Natural killer cell treated with Interleukin-12 subunit alpha and Interleukin-12 subunit beta and Interleukin-15 and Interleukin-18, amount 100 ng/mL, for 72 hours (primary cell): ENCODE results near the gene NID1. TPM values are rescaled to one million over a fixed set of nuclear protein-coding genes. Genes with fewer than 3 reads are reported as not detected.

Experiments
- ATAC-seq, 2 donors: fragments of 150-1000 bp; cut with Tn5 transposase in 1 of 2; sonication (Bioruptor Pico), chemical (Tn5 transposase) in 1 of 2; 2 replicates each; pipeline ENCODE4 v1.10.0; 2021
- DNase-seq: peaks from one replicate; pipeline ENCODE4 v3.0.0; 2022; ENCODE audit warnings: low spot score
- H3K27ac Mint-ChIP-seq, 2 donors: 1 replicate in 1 of 2; 2 replicates in 1 of 2; pipeline ENCODE4 v1.8.0; 2022; ENCODE audit warnings: mixed read lengths in 2 of 2, mild to moderate bottlenecking in 1 of 2, moderate library complexity in 1 of 2
- H3K27me3 Mint-ChIP-seq, 2 donors: 1 replicate in 1 of 2; 2 replicates in 1 of 2; pipeline ENCODE4 v1.8.0; 2022; ENCODE audit warnings: mixed read lengths in 2 of 2
- H3K36me3 Mint-ChIP-seq: one replicate; pipeline ENCODE4 v1.8.0; 2022; ENCODE audit warnings: mixed read lengths
- H3K4me1 Mint-ChIP-seq, 2 donors: 1 replicate in 1 of 2; 2 replicates in 1 of 2; pipeline ENCODE4 v1.8.0; 2022; ENCODE audit warnings: low read depth in 2 of 2, mixed read lengths in 2 of 2, mild to moderate bottlenecking in 1 of 2
- H3K4me3 Mint-ChIP-seq: one replicate; pipeline ENCODE4 v1.8.0; 2022; ENCODE audit warnings: mixed read lengths
- H3K9me3 Mint-ChIP-seq: 2 replicates; pipeline ENCODE4 v1.8.0; 2022; ENCODE audit warnings: mixed read lengths
- total RNA-seq, 2 donors: library from RNA; stranded (reverse); gene quantifications; one replicate each; pipeline ENCODE4 v1.2.3, GENCODE V29; 2022

Gene NID1, protein sequence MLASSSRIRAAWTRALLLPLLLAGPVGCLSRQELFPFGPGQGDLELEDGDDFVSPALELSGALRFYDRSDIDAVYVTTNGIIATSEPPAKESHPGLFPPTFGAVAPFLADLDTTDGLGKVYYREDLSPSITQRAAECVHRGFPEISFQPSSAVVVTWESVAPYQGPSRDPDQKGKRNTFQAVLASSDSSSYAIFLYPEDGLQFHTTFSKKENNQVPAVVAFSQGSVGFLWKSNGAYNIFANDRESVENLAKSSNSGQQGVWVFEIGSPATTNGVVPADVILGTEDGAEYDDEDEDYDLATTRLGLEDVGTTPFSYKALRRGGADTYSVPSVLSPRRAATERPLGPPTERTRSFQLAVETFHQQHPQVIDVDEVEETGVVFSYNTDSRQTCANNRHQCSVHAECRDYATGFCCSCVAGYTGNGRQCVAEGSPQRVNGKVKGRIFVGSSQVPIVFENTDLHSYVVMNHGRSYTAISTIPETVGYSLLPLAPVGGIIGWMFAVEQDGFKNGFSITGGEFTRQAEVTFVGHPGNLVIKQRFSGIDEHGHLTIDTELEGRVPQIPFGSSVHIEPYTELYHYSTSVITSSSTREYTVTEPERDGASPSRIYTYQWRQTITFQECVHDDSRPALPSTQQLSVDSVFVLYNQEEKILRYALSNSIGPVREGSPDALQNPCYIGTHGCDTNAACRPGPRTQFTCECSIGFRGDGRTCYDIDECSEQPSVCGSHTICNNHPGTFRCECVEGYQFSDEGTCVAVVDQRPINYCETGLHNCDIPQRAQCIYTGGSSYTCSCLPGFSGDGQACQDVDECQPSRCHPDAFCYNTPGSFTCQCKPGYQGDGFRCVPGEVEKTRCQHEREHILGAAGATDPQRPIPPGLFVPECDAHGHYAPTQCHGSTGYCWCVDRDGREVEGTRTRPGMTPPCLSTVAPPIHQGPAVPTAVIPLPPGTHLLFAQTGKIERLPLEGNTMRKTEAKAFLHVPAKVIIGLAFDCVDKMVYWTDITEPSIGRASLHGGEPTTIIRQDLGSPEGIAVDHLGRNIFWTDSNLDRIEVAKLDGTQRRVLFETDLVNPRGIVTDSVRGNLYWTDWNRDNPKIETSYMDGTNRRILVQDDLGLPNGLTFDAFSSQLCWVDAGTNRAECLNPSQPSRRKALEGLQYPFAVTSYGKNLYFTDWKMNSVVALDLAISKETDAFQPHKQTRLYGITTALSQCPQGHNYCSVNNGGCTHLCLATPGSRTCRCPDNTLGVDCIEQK
- total RNA-seq, result not detected

DNA sequence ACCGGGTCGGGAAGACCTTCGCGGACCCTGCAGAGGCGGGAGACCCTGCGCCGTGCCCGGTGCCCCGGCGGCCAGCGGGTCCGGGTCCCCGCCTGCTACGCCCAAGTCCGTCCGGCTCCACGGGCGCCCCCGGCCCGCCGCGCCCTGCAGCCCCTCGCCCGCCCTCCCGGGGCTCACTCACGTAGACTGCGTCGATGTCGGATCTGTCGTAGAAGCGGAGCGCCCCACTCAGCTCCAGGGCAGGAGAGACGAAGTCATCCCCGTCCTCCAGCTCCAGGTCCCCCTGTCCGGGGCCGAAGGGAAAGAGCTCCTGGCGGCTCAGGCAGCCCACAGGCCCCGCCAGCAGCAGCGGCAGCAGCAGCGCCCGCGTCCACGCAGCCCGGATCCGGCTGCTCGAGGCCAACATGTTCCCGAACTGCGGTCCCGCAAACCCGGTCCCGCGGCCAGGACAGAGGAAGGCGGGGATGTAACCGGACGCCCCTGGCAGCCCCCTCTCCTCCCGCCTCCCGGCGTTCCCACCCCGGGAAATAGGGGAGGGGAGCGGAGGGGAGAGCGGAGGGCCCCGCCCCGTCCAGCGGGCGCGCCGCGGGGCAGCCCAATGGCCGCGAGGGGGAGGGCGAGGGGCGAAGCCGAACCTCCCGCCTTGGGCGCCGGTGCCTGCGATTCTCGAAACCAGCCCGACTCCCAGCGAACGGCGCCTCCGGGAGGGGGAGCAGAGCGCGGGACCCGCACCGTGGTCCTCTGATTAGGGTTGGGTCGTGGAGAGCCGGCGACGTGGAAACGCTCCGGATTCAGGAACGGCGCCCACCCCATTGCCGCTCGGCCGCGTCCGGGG is at the start of gene NID1:
Gene NID1 (minus strand): TSS at position 417 of the 835 bp plus-strand sequence. CDS start 11 bp downstream, at position 406.
- DNase-seq (no peak), ATAC-seq (peak; percentile 50 to 58)
- peaks cover 26 to 47% of the 10 kb centered on the region in 2 donors for H3K27me3 Mint-ChIP-seq
- peak within 1 kb of the TSS; percentile 20 for H3K4me3 Mint-ChIP-seq
- no peaks in the 10 kb centered on the region for H3K9me3 Mint-ChIP-seq
- no peak within 1 kb of the TSS for H3K27ac Mint-ChIP-seq
- peaks cover 14% of the 10 kb centered on the region in 2 donors for H3K4me1 Mint-ChIP-seq
- H3K36me3 Mint-ChIP-seq, result no peaks in the 10 kb centered on the region

DNA sequence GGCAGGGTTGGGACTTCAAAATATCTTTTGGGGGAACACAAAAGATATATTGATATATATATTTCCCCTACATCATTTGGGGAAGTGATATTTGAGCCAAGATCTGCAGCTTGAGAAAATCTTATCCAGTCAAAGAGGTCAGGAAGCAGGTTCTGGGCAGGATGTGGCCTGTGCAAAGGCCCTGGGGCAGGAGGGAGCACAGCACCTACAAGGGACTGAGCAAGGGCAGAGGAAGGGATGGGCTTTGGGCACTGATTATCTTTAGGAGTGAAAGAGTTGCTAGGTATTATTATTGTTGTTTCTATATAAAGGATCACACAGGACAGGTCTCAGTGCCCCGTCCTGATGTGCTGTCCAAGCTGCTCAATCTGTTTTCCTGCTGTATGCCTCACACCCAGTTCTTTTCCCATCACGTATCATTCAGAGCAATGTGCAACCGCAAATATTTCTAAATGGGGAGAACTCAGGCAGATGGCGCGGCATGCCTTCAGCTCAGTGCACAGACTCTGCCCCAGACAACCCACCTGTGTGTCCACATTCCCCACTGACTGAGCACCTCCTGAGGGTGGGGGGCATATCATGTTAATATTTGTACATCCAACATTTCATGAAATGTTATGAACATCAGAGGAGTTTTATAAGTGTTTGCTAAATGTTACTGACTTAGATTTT is 49.3 kb upstream of the NID1 start:
- Mint-ChIP-seq H3K27me3 (peaks cover 14% of the 10 kb centered on the region in 2 donors), H3K4me3 (no peak overlapping the region), H3K36me3 (no peaks in the 10 kb centered on the region), H3K4me1 (no peaks in the 10 kb centered on the region), H3K27ac (no peak overlapping the region), H3K9me3 (no peaks in the 10 kb centered on the region)
- ATAC-seq (no peak), DNase-seq (no peak)

DNA sequence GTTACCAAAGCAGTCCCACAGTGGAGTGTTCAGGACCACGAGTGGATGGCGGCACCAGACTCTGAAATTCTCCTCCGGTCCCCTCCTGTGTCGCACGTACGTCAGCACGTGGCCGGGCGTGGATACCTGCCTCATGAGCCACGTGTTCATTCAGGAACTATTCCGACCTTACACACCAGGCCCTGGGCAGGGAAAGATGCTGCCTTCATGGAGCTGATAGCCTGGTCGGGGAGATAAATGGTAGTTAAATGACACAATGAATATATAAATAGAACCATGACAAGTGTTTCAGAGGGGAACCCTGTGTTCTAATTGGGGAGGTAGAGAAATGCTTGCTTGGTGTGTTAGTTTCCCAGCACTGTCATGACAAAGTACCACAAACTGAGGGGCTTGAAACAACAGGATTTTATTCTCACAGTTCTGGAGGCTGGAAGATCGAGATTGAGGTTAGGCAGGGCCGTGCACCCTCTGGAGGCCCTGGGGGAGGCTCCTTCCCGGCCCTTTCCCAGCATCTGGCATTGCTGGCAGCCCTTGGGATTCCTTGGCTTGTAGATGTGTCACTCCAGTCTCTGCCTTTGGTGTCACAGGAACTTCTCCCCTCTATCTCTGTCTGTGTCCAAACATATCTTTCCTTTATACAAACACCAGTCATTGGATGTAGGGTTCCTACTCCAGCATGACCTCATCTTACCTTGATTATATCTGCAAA is 48.6 kb upstream of the NID1 start:
- no peaks in the 10 kb centered on the region for H3K9me3 Mint-ChIP-seq

DNA sequence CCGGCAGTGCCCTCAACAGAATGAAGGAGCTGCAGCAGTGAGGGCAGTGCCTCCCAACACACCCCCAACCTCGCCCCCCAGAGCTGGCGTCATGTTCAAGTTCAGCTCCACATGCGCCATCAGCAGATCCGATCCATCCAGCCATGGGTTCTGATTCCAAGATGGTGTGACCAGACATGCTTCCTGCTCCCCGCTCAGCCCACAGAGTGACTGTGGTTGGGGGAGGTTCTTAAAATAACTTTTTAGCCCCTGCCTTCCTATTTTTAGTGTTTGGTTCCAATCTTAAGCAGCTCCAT is 47.4 kb upstream of the NID1 start:
- no peaks in the 10 kb centered on the region for H3K36me3 Mint-ChIP-seq
- peaks cover 0 to under 1% of the 10 kb centered on the region in 2 donors for H3K4me1 Mint-ChIP-seq
- DNase-seq (no peak), ATAC-seq (peak in 1 of 2 donors; percentile 18)
- H3K4me3 Mint-ChIP-seq, result no peak overlapping the region
- H3K27ac Mint-ChIP-seq, result no peak overlapping the region
- H3K9me3 Mint-ChIP-seq, result no peaks in the 10 kb centered on the region
- peaks cover 0 to 7% of the 10 kb centered on the region in 2 donors for H3K27me3 Mint-ChIP-seq

More for the DNA sequence above, 48.6 kb upstream of the NID1 start:
- peaks cover 10 to 13% of the 10 kb centered on the region in 2 donors for H3K27me3 Mint-ChIP-seq
- no peaks in the 10 kb centered on the region for H3K36me3 Mint-ChIP-seq
- ATAC-seq (no peak), DNase-seq (no peak)
- H3K4me1 Mint-ChIP-seq, result no peaks in the 10 kb centered on the region
- H3K4me3 Mint-ChIP-seq, result no peak overlapping the region
- H3K27ac Mint-ChIP-seq, result no peak overlapping the region

DNA sequence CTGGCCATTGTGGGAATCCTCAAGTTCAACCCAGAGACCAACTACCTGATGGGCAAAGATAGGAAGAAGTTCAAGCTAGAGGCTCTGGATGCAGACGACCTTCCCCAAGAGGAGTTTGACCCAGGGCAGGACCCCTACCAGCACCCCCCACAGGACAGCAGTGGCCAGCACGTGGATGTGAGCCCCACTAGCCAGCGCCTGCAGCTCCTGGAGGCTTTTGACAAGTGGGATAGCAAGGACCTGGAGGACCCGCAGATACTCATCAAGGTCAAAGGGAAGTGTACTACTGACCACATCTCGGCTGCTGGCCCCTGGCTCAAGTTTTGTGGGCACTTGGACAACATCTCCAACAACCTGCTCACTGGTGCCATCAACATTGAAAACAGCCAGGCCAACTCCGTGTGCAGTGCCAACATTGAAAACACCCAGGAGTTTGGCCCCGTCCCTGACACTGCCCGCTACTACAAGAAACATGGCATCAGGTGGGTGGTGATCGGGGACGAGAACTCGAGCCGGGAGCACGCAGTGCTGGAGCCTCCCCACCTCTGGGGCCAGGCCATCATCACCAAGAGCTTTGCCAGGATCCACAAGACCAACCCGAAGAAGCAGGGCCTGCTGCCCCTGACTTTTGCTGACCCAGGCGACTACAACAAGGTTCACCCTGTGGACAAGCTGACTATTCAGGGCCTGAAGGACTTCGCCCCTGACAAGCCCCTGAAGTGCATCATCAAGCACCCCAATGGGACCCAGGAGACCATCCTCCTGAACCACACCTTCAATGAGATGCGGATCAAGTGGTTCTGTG is 46.8 kb upstream of the NID1 start:
- H3K9me3 Mint-ChIP-seq, result no peaks in the 10 kb centered on the region
- peaks cover 0 to 7% of the 10 kb centered on the region in 2 donors for H3K27me3 Mint-ChIP-seq
- peaks cover 0 to 6% of the 10 kb centered on the region in 2 donors for H3K4me1 Mint-ChIP-seq
- DNase-seq (no peak), ATAC-seq (no peak)
- no peak overlapping the region for H3K27ac Mint-ChIP-seq
- H3K4me3 Mint-ChIP-seq, result no peak overlapping the region
- H3K36me3 Mint-ChIP-seq, result no peaks in the 10 kb centered on the region

DNA sequence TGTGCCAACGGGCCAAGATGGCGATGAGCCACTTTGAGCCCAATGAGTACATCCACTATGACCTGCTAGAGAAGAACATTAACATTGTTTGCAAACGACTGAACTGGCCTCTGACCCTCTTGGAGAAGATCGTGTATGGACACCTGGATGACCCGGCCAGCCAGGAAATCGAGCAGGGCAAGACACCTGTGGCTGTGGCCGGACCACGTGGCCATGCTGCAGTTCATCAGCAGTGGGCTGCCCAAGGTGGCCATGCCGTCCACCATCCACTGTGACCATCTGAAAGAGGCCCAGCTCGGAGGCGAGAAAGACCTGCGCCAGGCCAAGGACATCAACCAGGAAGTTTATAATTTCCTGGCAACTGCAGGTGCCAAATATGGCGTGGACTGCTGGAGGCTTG is 45.2 kb upstream of the NID1 start:
- H3K27me3 Mint-ChIP-seq, result peaks cover 0 to 7% of the 10 kb centered on the region in 2 donors
- H3K9me3 Mint-ChIP-seq, result no peaks in the 10 kb centered on the region
- no peak overlapping the region for H3K4me3 Mint-ChIP-seq
- H3K4me1 Mint-ChIP-seq, result peaks cover 0 to 6% of the 10 kb centered on the region in 2 donors
- H3K36me3 Mint-ChIP-seq, result no peaks in the 10 kb centered on the region
- no peak overlapping the region for H3K27ac Mint-ChIP-seq
- DNase-seq, result no peak
- no peak for ATAC-seq

DNA sequence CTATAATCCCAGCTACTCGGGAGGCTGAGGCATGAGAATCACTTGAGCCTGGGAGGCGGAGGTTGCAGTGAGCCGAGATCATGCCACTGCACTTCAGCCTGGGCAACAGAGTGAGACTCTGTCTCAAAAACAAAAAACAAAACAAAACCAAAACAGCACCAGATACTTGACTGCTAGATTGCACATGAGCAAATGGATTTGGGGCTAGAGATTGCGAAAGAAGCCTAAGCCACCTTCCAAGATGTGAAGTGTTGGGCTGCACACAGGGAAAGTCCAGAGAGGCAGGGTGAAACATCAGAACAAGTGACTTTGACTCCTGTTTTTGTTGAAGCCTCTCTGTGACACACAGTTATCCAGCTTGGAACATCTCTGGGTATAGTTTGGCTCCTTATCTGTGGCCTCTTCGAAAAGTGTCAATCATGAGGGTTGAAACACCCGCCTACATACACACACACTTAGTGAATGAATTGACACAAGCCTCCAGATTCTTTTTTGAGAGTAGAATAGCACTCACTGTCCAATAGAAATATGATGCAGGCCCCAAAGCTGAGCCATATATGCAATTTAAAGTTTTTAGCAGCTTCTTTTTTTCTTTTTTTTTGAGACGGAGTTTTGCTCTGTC is 43.2 kb upstream of the NID1 start:
- DNase-seq, result no peak
- ATAC-seq, result no peak
- peaks cover 0 to 2% of the 10 kb centered on the region in 2 donors for H3K27me3 Mint-ChIP-seq
- H3K27ac Mint-ChIP-seq, result no peak overlapping the region
- no peaks in the 10 kb centered on the region for H3K9me3 Mint-ChIP-seq
- H3K36me3 Mint-ChIP-seq, result no peaks in the 10 kb centered on the region
- peaks cover 3 to 6% of the 10 kb centered on the region in 2 donors for H3K4me1 Mint-ChIP-seq
- H3K4me3 Mint-ChIP-seq, result no peak overlapping the region

DNA sequence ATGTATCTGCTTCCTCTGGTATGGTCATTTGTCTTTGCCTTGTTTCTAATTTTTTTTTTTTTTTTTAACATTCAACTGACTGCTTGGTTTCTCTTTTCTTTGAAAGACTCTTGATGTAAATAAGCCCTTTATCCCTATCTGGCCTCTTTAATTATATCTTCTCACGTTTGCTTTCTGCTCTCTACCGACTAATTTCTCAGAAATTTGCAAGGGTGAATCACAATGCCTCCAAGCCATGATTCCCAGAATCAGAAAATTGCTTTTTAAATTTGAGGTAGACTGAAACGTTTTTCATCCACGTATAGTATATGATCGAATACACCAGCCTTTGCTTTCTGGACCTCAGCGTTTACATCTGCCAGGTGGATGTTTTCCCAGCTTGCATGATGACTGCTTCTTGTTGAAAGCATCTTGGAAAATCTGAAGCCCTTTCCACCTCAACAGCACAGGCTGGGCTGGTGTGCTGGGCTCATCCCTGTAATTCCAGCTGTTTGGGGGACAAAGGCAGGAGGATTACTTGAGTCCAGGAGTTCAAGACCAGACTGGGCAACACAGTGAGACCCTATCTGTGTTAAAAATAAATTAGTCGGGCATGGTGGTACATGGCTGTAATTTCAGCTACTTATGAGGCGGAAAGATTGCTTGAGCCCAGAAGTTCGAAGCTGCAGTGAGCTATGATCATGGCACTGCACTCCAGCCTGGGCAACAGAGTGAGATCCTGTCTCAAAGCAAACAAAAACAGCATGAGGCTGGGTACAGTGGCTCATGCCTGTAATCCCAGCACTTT is 42.4 kb upstream of the NID1 start:
- H3K27ac Mint-ChIP-seq, result no peak overlapping the region
- peaks cover 0 to 2% of the 10 kb centered on the region in 2 donors for H3K27me3 Mint-ChIP-seq
- no peak overlapping the region for H3K4me3 Mint-ChIP-seq
- H3K9me3 Mint-ChIP-seq, result no peaks in the 10 kb centered on the region
- H3K36me3 Mint-ChIP-seq, result no peaks in the 10 kb centered on the region
- peaks cover 3 to 6% of the 10 kb centered on the region in 2 donors for H3K4me1 Mint-ChIP-seq
- ATAC-seq, result no peak
- no peak for DNase-seq

DNA sequence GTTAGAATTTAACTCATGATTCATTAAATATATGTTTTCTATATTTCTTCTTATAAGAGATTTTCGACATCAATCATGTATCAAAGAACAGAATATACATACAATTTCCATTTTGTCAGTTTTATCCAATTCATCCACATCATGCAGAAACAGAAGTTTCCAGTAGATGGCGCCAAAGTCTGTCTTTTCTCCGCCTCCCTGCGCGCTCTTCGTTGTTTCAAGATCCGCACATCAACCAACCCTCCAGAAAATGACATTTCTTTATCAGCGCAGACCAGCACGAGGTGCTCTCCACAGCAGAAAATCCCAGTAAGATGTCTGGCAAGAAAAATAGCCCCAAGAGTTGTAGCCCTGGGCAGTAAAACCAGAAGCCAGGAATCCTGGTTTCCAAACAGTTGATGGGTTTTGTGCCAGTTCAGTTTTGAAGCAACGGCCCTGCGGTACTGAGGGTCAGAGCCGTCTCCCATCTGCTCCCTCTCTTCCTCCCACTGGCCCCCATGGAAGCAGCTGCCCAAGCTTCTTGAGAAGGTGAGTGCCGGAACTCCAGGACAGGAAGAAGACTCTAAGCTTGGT is 38.8 kb upstream of the NID1 start:
- Mint-ChIP-seq H3K9me3 (no peaks in the 10 kb centered on the region), H3K27ac (no peak overlapping the region), H3K27me3 (peaks cover 4 to 5% of the 10 kb centered on the region in 2 donors), H3K36me3 (no peaks in the 10 kb centered on the region), H3K4me3 (no peak overlapping the region), H3K4me1 (peaks cover 3 to 6% of the 10 kb centered on the region in 2 donors)
- ATAC-seq (no peak), DNase-seq (no peak)

DNA sequence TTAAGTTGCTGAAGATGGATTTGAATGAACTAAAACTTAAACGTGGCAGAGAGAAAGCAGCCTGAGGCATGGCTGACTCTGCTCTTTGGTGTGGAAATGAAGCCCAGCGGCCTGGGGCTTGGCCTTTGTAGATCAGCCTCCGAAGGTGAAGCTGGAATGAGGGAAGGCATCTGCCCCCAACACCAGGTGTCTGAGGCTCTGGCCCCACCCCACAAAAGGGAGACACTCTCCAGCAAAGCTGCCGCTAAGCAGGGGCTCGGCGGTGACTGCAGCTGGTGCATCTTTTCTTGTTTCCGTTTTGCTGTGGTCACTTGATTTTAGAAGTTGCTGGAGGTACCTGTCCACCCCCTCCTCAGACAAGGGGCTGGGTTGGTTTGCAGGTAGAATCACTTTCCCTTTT is 38.2 kb upstream of the NID1 start:
- Mint-ChIP-seq H3K36me3 (no peaks in the 10 kb centered on the region), H3K27me3 (peaks cover 5 to 6% of the 10 kb centered on the region in 2 donors), H3K9me3 (no peaks in the 10 kb centered on the region), H3K4me1 (peaks cover 3 to 6% of the 10 kb centered on the region in 2 donors), H3K4me3 (no peak overlapping the region), H3K27ac (no peak overlapping the region)
- ATAC-seq (no peak), DNase-seq (no peak)
